HepG2 (cell line): ENCODE data around the gene ARL5C. TPM values are rescaled to one million over a fixed set of nuclear protein-coding genes. Genes with fewer than 3 reads are reported as not detected.

Source experiments
- polyA plus RNA-seq, 8 experiments: library from polyadenylated mRNA; depleted of rRNA in 3 of 8; stranded (reverse) in 7 of 8; unstranded in 1 of 8; fragments of >200 nt; fragmentation: Illumina TruSeq in 4 of 8; extraction: Trizol in 4 of 8; gene quantifications; 2 replicates each; pipeline versions ENCODE4 v1.2.1 to v1.2.3, GENCODE V29; 2011 to 2016; ENCODE audit warnings: low read depth in 4 of 8, missing spikeins in 1 of 8, mixed read lengths in 1 of 8; ENCODE audit not compliant: insufficient read depth in 1 of 8
- total RNA-seq, 5 experiments: library from RNA; depleted of rRNA; stranded (reverse); fragments of >200 nt; fragmentation: Illumina TruSeq; extraction: Trizol; gene quantifications; 2 replicates each; pipeline ENCODE4 v1.2.3, GENCODE V29; 2016; ENCODE audit warnings: low read depth in 1 of 5

Gene ARL5C
- total and polyA plus RNA-seq, 2 of the 13 experiments (the other 11 are each of a cell fraction or from before 2014, with no cell fraction given) = not detected

Other genes with a start within 250 kb of the ARL5C start
- not detected in 2 replicates for gene FBXO47, start 198.8 kb downstream of the ARL5C start, total RNA-seq (2016; rRNA removed; fragmentation: Illumina TruSeq; extraction: Trizol)
- not detected in 2 replicates for gene FBXO47, start 198.8 kb downstream of the ARL5C start, polyA plus RNA-seq (2011; rRNA removed)
- gene PLXDC1, start 14.5 kb downstream of the ARL5C start, total RNA-seq (2016; rRNA removed; fragmentation: Illumina TruSeq; extraction: Trizol) = not detected in 2 replicates
- not detected in 2 replicates for gene PLXDC1, start 14.5 kb downstream of the ARL5C start, polyA plus RNA-seq (2011; rRNA removed)
- gene CACNB1, start 31.5 kb upstream of the ARL5C start, total RNA-seq (2016; rRNA removed; fragmentation: Illumina TruSeq; extraction: Trizol) = 0.60 and 0.75 TPM in 2 replicates
- 1.5 and 2.9 TPM in 2 replicates for gene CACNB1, start 31.5 kb upstream of the ARL5C start, polyA plus RNA-seq (2011; rRNA removed)
- 2,768 and 3,257 TPM in 2 replicates for gene RPL19, start 34.1 kb upstream of the ARL5C start, total RNA-seq (2016; rRNA removed; fragmentation: Illumina TruSeq; extraction: Trizol)
- 2,522 and 2,554 TPM in 2 replicates for gene RPL19, start 34.1 kb upstream of the ARL5C start, polyA plus RNA-seq (2011; rRNA removed)
- not detected in 2 replicates for gene STAC2, start 59.8 kb upstream of the ARL5C start, total RNA-seq (2016; rRNA removed; fragmentation: Illumina TruSeq; extraction: Trizol)
- gene STAC2, start 59.8 kb upstream of the ARL5C start, polyA plus RNA-seq (2011; rRNA removed) = not detected in 2 replicates
- 10.2 and 10.6 TPM in 2 replicates for gene FBXL20, start 235.5 kb upstream of the ARL5C start, total RNA-seq (2016; rRNA removed; fragmentation: Illumina TruSeq; extraction: Trizol)
- gene FBXL20, start 235.5 kb upstream of the ARL5C start, polyA plus RNA-seq (2011; rRNA removed) = 8.6 and 10.3 TPM in 2 replicates